HEK293 (cell line): ENCODE data around the gene ANO8.
A peak's percentile ranks its signal among the peaks of the same experiment; 100 is the strongest.

Source experiments
- ELK4 ChIP-seq: IDR thresholded peaks from 2 replicates; pipeline ENCODE4 v1.6.1; 2011; ENCODE audit warnings: mild to moderate bottlenecking, low read depth, low read length, borderline replicate concordance
- GFI1B ChIP-seq: fragments of 450-650 bp; formaldehyde crosslinking; IDR thresholded peaks from 2 replicates; pipeline ENCODE4 v1.5.1; 2016; ENCODE audit warnings: missing biosample characterization, missing genetic modification characterization
- KLF10 ChIP-seq: fragments of 450-650 bp; IDR thresholded peaks from 2 replicates; pipeline ENCODE4 v1.5.1; 2018; ENCODE audit warnings: missing biosample characterization, mild to moderate bottlenecking, missing genetic modification characterization
- KLF7 ChIP-seq: fragments of 450-650 bp; formaldehyde crosslinking; IDR thresholded peaks from 2 replicates; pipeline ENCODE4 v1.5.1; 2016; ENCODE audit warnings: missing biosample characterization, missing genetic modification characterization, borderline replicate concordance
- SETDB1 ChIP-seq: IDR thresholded peaks from one replicate; pipeline ENCODE4 v1.6.1; 2017; ENCODE audit warnings: mild to moderate bottlenecking, low read length, moderate library complexity, mixed read lengths; ENCODE audit not compliant: insufficient read length
- SP2 ChIP-seq: fragments of 450-650 bp; formaldehyde crosslinking; IDR thresholded peaks from 2 replicates; pipeline ENCODE4 v1.5.1; 2016; ENCODE audit warnings: missing biosample characterization, missing genetic modification characterization
- SP3 ChIP-seq: fragments of 450-650 bp; formaldehyde crosslinking; IDR thresholded peaks from 2 replicates; pipeline ENCODE4 v1.5.1; 2016; ENCODE audit warnings: missing biosample characterization, missing genetic modification characterization
- SP7 ChIP-seq: fragments of 450-650 bp; formaldehyde crosslinking; IDR thresholded peaks from 2 replicates; pipeline ENCODE4 v1.5.1; 2016; ENCODE audit warnings: missing biosample characterization, missing genetic modification characterization
- ZBTB21 ChIP-seq: fragments of 450-650 bp; formaldehyde crosslinking; IDR thresholded peaks from 2 replicates; pipeline ENCODE4 v1.5.1; 2017; ENCODE audit warnings: missing biosample characterization, missing genetic modification characterization
- ZFHX2 ChIP-seq: fragments of 450-650 bp; formaldehyde crosslinking; conservative IDR thresholded peaks from 2 replicates; pipeline ENCODE4 v1.5.1; 2016; ENCODE audit warnings: missing biosample characterization, missing genetic modification characterization
- ZFP3 ChIP-seq: fragments of 450-650 bp; formaldehyde crosslinking; IDR thresholded peaks from 2 replicates; pipeline ENCODE4 v1.5.1; 2016; ENCODE audit warnings: low read depth, missing biosample characterization, missing genetic modification characterization
- ZFP69B ChIP-seq: fragments of 450-650 bp; formaldehyde crosslinking; IDR thresholded peaks from 2 replicates; pipeline ENCODE4 v1.5.1; 2016; ENCODE audit warnings: missing biosample characterization, missing genetic modification characterization
- ZNF10 ChIP-seq: fragments of 450-650 bp; formaldehyde crosslinking; IDR thresholded peaks from 2 replicates; pipeline ENCODE4 v1.5.1; 2017; ENCODE audit warnings: missing biosample characterization, missing genetic modification characterization
- ZNF114 ChIP-seq: fragments of 450-650 bp; formaldehyde crosslinking; IDR thresholded peaks from 2 replicates; pipeline ENCODE4 v1.5.0; 2017; ENCODE audit warnings: missing biosample characterization, missing genetic modification characterization
- ZNF132 ChIP-seq: fragments of 450-650 bp; formaldehyde crosslinking; IDR thresholded peaks from 2 replicates; pipeline ENCODE4 v1.5.1; 2017; ENCODE audit warnings: missing biosample characterization, missing genetic modification characterization, borderline replicate concordance
- ZNF174 ChIP-seq: fragments of 450-650 bp; formaldehyde crosslinking; IDR thresholded peaks from 2 replicates; pipeline ENCODE4 v1.5.0; 2017; ENCODE audit warnings: missing biosample characterization, mild to moderate bottlenecking, missing genetic modification characterization
- ZNF202 ChIP-seq: fragments of 450-650 bp; formaldehyde crosslinking; IDR thresholded peaks from 2 replicates; pipeline ENCODE4 v1.5.1; 2016; ENCODE audit warnings: missing biosample characterization, missing genetic modification characterization, borderline replicate concordance
- ZNF324 ChIP-seq: fragments of 450-650 bp; formaldehyde crosslinking; IDR thresholded peaks from 2 replicates; pipeline ENCODE4 v1.5.1; 2016; ENCODE audit warnings: missing biosample characterization, missing genetic modification characterization
- ZNF423 ChIP-seq: fragments of 450-650 bp; formaldehyde crosslinking; IDR thresholded peaks from 2 replicates; pipeline ENCODE4 v1.5.1; 2016; ENCODE audit warnings: missing biosample characterization, missing genetic modification characterization
- ZNF48 ChIP-seq: fragments of 450-650 bp; formaldehyde crosslinking; IDR thresholded peaks from 2 replicates; pipeline ENCODE4 v1.5.1; 2016; ENCODE audit warnings: missing biosample characterization, missing genetic modification characterization
- ZNF549 ChIP-seq: fragments of 450-650 bp; IDR thresholded peaks from 2 replicates; pipeline ENCODE4 v1.5.1; 2018; ENCODE audit warnings: missing biosample characterization, missing genetic modification characterization, mild to moderate bottlenecking, inconsistent platforms, moderate library complexity
- ZNF585B ChIP-seq: fragments of 450-650 bp; formaldehyde crosslinking; IDR thresholded peaks from 2 replicates; pipeline ENCODE4 v1.5.1; 2016; ENCODE audit warnings: missing biosample characterization, missing genetic modification characterization
- ZNF596 ChIP-seq: fragments of 450-650 bp; IDR thresholded peaks from 2 replicates; pipeline ENCODE4 v1.5.0; 2018; ENCODE audit warnings: missing biosample characterization, mild to moderate bottlenecking, missing genetic modification characterization, moderate library complexity
- ZNF610 ChIP-seq: fragments of 450-650 bp; formaldehyde crosslinking; IDR thresholded peaks from 2 replicates; pipeline ENCODE4 v1.5.1; 2016; ENCODE audit warnings: missing biosample characterization, missing genetic modification characterization, borderline replicate concordance
- ZNF623 ChIP-seq: fragments of 450-650 bp; formaldehyde crosslinking; IDR thresholded peaks from 2 replicates; pipeline ENCODE4 v1.5.1; 2016; ENCODE audit warnings: missing biosample characterization, missing genetic modification characterization
- ZNF629 ChIP-seq: fragments of 450-650 bp; formaldehyde crosslinking; IDR thresholded peaks from 2 replicates; pipeline ENCODE4 v1.5.1; 2017; ENCODE audit warnings: missing biosample characterization, missing genetic modification characterization
- ZNF670 ChIP-seq: fragments of 450-650 bp; formaldehyde crosslinking; IDR thresholded peaks from 2 replicates; pipeline ENCODE4 v1.5.1; 2016; ENCODE audit warnings: missing biosample characterization, missing genetic modification characterization, low read depth
- ZNF777 ChIP-seq: fragments of 450-650 bp; formaldehyde crosslinking; IDR thresholded peaks from 2 replicates; pipeline ENCODE4 v1.5.1; 2017; ENCODE audit warnings: missing biosample characterization, missing genetic modification characterization, borderline replicate concordance
- ZNF791 ChIP-seq: fragments of 450-650 bp; formaldehyde crosslinking; IDR thresholded peaks from 2 replicates; pipeline ENCODE4 v1.5.1; 2016; ENCODE audit warnings: missing biosample characterization, missing genetic modification characterization
- ZSCAN23 ChIP-seq: fragments of 450-650 bp; formaldehyde crosslinking; IDR thresholded peaks from 2 replicates; pipeline ENCODE4 v1.5.1; 2016; ENCODE audit warnings: missing biosample characterization, missing genetic modification characterization
- TF ChIP-seq, protein P1 (sequence below): fragments of 450-650 bp; formaldehyde crosslinking; IDR thresholded peaks from 2 replicates; pipeline ENCODE4 v1.5.1; 2016; ENCODE audit warnings: missing biosample characterization, missing genetic modification characterization
- TF ChIP-seq, protein P2 (sequence below): fragments of 450-650 bp; IDR thresholded peaks from 2 replicates; pipeline ENCODE4 v1.5.1; 2018; ENCODE audit warnings: missing biosample characterization, missing genetic modification characterization
- TF ChIP-seq, protein P3 (sequence below): fragments of 450-650 bp; formaldehyde crosslinking; IDR thresholded peaks from 2 replicates; pipeline ENCODE4; 2016; ENCODE audit warnings: missing biosample characterization, missing genetic modification characterization
- TF ChIP-seq, protein P4 (sequence below): fragments of 450-650 bp; formaldehyde crosslinking; IDR thresholded peaks from 2 replicates; pipeline ENCODE4 v1.5.1; 2016; ENCODE audit warnings: missing biosample characterization, missing genetic modification characterization

Gene ANO8

DNA sequence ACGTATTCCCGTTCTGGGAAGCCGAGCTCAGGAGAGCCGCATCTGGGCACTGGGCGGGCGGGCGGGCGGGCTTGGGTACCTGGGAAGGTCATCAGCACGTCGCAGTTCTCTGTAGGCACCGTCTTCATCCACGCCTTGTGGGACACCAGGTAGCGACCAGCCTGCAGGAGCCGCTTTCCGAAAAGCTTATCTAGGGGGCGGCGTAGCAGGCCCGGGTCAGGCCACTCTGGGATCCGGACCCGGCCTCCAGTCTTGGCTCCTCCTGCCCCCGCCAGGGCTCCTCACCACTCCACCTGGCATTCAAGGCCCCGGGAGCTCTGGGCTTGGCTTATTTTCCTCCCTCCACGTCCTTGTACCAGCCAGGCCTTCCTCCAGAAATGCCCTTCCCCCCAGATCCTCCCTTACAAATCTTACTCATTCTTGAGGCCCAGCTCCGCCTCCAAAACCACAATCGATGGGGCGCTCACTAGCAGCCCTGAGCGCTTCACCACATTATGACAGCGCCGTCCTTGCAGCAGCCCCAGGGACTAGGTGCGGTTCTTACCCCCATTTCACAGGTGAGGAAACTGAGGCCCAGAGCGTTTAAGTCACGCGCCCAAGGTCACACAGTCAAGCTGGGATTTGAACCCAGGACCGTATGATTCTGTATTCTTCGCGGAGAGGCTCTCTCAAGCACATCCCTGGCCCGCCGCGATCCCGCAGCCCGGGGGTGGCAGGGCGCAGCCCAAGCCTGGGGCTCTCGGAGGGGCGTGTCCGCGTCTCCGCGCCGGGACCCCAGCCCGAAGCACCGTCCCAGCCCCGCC, 843 bp downstream of the ANO8 start (continued):
- TF ChIP-seq, protein P1, sequence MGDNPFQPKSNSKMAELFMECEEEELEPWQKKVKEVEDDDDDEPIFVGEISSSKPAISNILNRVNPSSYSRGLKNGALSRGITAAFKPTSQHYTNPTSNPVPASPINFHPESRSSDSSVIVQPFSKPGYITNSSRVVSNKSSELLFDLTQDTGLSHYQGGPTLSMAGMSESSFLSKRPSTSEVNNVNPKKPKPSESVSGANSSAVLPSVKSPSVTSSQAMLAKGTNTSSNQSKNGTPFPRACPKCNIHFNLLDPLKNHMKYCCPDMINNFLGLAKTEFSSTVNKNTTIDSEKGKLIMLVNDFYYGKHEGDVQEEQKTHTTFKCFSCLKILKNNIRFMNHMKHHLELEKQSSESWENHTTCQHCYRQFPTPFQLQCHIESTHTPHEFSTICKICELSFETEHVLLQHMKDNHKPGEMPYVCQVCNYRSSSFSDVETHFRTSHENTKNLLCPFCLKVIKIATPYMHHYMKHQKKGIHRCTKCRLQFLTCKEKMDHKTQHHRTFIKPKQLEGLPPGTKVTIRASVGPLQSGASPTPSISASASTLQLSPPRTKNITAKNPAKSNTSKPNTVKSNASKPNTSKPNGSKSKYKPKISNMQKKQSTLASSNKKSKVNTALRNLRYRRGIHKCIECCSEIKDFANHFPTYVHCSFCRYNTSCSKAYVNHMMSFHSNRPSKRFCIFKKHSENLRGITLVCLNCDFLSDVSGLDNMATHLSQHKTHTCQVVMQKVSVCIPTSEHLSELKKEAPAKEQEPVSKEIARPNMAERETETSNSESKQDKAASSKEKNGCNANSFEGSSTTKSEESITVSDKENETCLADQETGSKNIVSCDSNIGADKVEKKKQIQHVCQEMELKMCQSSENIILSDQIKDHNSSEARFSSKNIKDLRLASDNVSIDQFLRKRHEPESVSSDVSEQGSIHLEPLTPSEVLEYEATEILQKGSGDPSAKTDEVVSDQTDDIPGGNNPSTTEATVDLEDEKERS (tag by site-specific recombination): peak; percentile 81; the same call in 1 of the 2 replicates
- TF ChIP-seq ELK4 (no peak), ZFP69B (tag by site-specific recombination) (peak; percentile 30; the same call in 1 of the 2 replicates), ZNF623 (tag by site-specific recombination) (peak; percentile 54; the same call in 1 of the 2 replicates), SETDB1 (no peak), SP2 (tag by site-specific recombination) (no peak; the same call in none of the 2 replicates), ZNF174 (tag by site-specific recombination) (no peak), ZNF324 (tag by site-specific recombination) (peak; percentile 61; the same call in 1 of the 2 replicates), ZNF777 (tag by site-specific recombination) (no peak; the same call in 1 of the 2 replicates), ZNF549 (tag by site-specific recombination) (no peak), ZBTB21 (tag by site-specific recombination) (peak; percentile 40; the same call in 1 of the 2 replicates), ZNF629 (peak; percentile 77), ZSCAN23 (no peak; the same call in 1 of the 2 replicates), GFI1B (tag by site-specific recombination) (no peak), ZFHX2 (peak; percentile 15), SP3 (tag by site-specific recombination) (peak; percentile 67; the same call in 1 of the 2 replicates), ZFP3 (no peak), ZNF114 (tag by site-specific recombination) (no peak), SP7 (peak; percentile 93), ZNF202 (tag by site-specific recombination) (no peak), ZNF132 (tag by site-specific recombination) (no peak), ZNF791 (no peak), ZNF610 (0 out of 2 replicates have a peak, but pooled peaks have one; percentile 33), ZNF585B (tag by site-specific recombination) (no peak), ZNF596 (tag by site-specific recombination) (no peak), ZNF48 (tag by site-specific recombination) (no peak), KLF7 (0 out of 2 replicates have a peak, but pooled peaks have one; percentile 74), ZNF423 (tag by site-specific recombination) (no peak), ZNF10 (tag by site-specific recombination) (peak; percentile 78), ZNF670 (tag by site-specific recombination) (no peak), KLF10 (peak; percentile 33; the same call in 1 of the 2 replicates)
- TF ChIP-seq, protein P2, sequence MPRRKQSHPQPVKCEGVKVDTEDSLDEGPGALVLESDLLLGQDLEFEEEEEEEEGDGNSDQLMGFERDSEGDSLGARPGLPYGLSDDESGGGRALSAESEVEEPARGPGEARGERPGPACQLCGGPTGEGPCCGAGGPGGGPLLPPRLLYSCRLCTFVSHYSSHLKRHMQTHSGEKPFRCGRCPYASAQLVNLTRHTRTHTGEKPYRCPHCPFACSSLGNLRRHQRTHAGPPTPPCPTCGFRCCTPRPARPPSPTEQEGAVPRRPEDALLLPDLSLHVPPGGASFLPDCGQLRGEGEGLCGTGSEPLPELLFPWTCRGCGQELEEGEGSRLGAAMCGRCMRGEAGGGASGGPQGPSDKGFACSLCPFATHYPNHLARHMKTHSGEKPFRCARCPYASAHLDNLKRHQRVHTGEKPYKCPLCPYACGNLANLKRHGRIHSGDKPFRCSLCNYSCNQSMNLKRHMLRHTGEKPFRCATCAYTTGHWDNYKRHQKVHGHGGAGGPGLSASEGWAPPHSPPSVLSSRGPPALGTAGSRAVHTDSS (tag by site-specific recombination): no peak
- TF ChIP-seq, protein P3, sequence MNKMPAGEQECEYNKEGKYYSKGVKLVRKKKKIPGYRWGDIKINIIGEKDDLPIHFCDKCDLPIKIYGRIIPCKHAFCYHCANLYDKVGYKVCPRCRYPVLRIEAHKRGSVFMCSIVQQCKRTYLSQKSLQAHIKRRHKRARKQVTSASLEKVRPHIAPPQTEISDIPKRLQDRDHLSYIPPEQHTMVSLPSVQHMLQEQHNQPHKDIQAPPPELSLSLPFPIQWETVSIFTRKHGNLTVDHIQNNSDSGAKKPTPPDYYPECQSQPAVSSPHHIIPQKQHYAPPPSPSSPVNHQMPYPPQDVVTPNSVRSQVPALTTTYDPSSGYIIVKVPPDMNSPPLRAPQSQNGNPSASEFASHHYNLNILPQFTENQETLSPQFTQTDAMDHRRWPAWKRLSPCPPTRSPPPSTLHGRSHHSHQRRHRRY: no peak
- TF ChIP-seq, protein P4, sequence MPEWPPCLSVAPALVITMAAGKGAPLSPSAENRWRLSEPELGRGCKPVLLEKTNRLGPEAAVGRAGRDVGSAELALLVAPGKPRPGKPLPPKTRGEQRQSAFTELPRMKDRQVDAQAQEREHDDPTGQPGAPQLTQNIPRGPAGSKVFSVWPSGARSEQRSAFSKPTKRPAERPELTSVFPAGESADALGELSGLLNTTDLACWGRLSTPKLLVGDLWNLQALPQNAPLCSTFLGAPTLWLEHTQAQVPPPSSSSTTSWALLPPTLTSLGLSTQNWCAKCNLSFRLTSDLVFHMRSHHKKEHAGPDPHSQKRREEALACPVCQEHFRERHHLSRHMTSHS: no peak
